ENCODE measurements around the gene SNRNP40. TPM values are rescaled to one million over a fixed set of nuclear protein-coding genes. Genes with fewer than 3 reads are reported as not detected.

The SNRNP40 gene
- total and polyA plus RNA-seq, 2 of the 13 experiments (the other 11 are each of a cell fraction or from before 2014, with no cell fraction given), result 51.0 to 147 TPM

DNA sequence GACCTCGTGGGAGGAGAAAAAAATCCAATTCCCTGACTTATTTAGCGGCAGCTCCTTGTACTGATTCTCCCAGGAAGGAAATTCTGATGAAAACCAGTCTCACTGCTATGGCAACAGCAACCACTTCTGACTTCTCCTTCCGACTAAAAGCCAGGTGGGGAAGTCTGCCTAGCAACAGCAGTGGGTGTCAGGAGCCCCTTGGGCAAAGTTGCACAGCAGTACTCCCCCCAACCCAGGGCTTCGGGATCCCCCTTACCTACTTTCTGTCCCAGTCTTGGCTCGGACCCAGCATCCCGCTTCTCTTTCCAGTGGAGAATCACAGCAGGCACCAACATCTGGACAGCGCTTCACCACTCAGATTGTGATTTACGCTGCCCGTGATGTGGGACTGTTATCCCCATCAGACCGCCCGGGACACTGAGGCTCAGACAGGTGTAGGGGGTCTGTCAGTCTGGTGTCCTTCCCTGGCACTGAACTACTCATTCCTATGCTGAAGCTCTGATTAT, 81.5 kb downstream of the SNRNP40 start:
- no TSS peak for BruUV-seq (replicated peaks)
- no peak overlapping the region for H3K27ac ChIP-seq (ENCODE audit: extremely low read length, insufficient read depth, low read length)
- H4K20me1 ChIP-seq (ENCODE audit: insufficient read depth, low read length), result no peaks in the 10 kb centered on the region
- intact Hi-C loops (cut with micrococcal nuclease; ENCODE audit: unreplicated experiment), result no loop called here
- TF ChIP-seq SIX1 (CRISPR knock-in tag; IDR thresholded peaks at IDR 0.05; ENCODE audit: borderline replicate concordance), result no peak
- TF ChIP-seq, protein P1, sequence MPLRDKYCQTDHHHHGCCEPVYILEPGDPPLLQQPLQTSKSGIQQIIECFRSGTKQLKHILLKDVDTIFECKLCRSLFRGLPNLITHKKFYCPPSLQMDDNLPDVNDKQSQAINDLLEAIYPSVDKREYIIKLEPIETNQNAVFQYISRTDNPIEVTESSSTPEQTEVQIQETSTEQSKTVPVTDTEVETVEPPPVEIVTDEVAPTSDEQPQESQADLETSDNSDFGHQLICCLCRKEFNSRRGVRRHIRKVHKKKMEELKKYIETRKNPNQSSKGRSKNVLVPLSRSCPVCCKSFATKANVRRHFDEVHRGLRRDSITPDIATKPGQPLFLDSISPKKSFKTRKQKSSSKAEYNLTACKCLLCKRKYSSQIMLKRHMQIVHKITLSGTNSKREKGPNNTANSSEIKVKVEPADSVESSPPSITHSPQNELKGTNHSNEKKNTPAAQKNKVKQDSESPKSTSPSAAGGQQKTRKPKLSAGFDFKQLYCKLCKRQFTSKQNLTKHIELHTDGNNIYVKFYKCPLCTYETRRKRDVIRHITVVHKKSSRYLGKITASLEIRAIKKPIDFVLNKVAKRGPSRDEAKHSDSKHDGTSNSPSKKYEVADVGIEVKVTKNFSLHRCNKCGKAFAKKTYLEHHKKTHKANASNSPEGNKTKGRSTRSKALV (CRISPR knock-in tag; IDR thresholded peaks at IDR 0.05), result no peak
- TF ChIP-seq, protein P2, sequence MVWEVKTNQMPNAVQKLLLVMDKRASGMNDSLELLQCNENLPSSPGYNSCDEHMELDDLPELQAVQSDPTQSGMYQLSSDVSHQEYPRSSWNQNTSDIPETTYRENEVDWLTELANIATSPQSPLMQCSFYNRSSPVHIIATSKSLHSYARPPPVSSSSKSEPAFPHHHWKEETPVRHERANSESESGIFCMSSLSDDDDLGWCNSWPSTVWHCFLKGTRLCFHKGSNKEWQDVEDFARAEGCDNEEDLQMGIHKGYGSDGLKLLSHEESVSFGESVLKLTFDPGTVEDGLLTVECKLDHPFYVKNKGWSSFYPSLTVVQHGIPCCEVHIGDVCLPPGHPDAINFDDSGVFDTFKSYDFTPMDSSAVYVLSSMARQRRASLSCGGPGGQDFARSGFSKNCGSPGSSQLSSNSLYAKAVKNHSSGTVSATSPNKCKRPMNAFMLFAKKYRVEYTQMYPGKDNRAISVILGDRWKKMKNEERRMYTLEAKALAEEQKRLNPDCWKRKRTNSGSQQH (CRISPR knock-in tag; IDR thresholded peaks at IDR 0.05; ENCODE audit: low read depth), result no peak
- no peak for TF ChIP-seq ERF (CRISPR knock-in tag; IDR thresholded peaks at IDR 0.05)
- TF ChIP-seq, protein P3, sequence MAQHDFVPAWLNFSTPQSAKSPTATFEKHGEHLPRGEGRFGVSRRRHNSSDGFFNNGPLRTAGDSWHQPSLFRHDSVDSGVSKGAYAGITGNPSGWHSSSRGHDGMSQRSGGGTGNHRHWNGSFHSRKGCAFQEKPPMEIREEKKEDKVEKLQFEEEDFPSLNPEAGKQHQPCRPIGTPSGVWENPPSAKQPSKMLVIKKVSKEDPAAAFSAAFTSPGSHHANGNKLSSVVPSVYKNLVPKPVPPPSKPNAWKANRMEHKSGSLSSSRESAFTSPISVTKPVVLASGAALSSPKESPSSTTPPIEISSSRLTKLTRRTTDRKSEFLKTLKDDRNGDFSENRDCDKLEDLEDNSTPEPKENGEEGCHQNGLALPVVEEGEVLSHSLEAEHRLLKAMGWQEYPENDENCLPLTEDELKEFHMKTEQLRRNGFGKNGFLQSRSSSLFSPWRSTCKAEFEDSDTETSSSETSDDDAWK (CRISPR knock-in tag; IDR thresholded peaks at IDR 0.05), result no peak
- no peak for TF ChIP-seq RERE (CRISPR knock-in tag; IDR thresholded peaks at IDR 0.05; ENCODE audit: low read depth)
- TF ChIP-seq NFRKB (IDR thresholded peaks at IDR 0.05), result no peak
- TF ChIP-seq ZNF264 (CRISPR knock-in tag; IDR thresholded peaks at IDR 0.05), result no peak
- TF ChIP-seq RBM39 (IDR thresholded peaks at IDR 0.05; ENCODE audit: low read depth, low read length, poor library complexity, severe bottlenecking), result no peak
- TF ChIP-seq HMG20B (CRISPR knock-in tag; conservative IDR thresholded peaks at IDR 0.05), result no peak
- TF ChIP-seq RBAK (CRISPR knock-in tag; IDR thresholded peaks at IDR 0.05), result no peak
- no peak for TF ChIP-seq THRA (CRISPR knock-in tag; IDR thresholded peaks at IDR 0.05; ENCODE audit: borderline replicate concordance)
- no peak for TF ChIP-seq TEAD2 (CRISPR knock-in tag; IDR thresholded peaks at IDR 0.05)
- no peak for TF ChIP-seq ZNF841 (CRISPR knock-in tag; IDR thresholded peaks at IDR 0.05; ENCODE audit: borderline replicate concordance)
- 53% methylated on average over 9 of the region's 11 CpGs for WGBS (ENCODE audit: low lambda C conversion rate)
- H3K36me3 ChIP-seq (replicated peaks in 1 of 2; ENCODE audit: control insufficient read depth in 1 of 2, insufficient read depth in 2 of 2, low read length in 2 of 2), result no peaks in the 10 kb centered on the region
- no peak overlapping the region for H3K9ac ChIP-seq (ENCODE audit: insufficient read depth, low read depth, low read length)
- no peak overlapping the region for H3K4me3 ChIP-seq (replicated peaks in 1 of 3; ENCODE audit: insufficient read depth in 1 of 3, low read depth in 2 of 3, low read length in 3 of 3)
- no peak overlapping the region for H3K4me2 ChIP-seq (ENCODE audit: low read depth, low read length)
- peaks cover 0 to 20% of the 10 kb centered on the region in 2 experiments; a peak in 1 of 5 replicates for H3K27me3 ChIP-seq (ENCODE audit: control insufficient read depth in 1 of 2, insufficient read depth in 2 of 2, low read length in 2 of 2)
- no peak for DNase-seq (ENCODE audit: low spot score)
- H3K4me1 ChIP-seq (ENCODE audit: insufficient read depth, low read length), result peaks cover 9% of the 10 kb centered on the region
- no peak overlapping the region for H2AFZ ChIP-seq (ENCODE audit: low read length)
- H3K79me2 ChIP-seq (ENCODE audit: insufficient read depth, low read length), result no peaks in the 10 kb centered on the region
- no peaks in the 10 kb centered on the region for H3K9me3 ChIP-seq (ENCODE audit: low read length)
- in situ Hi-C loops (cut with HindIII; ENCODE audit: extremely low pct_ligation_motif_present, low pct_unique_long_range_greater_than_20kb), result no loop called here
- ChIA-PET CTCF (ENCODE audit: low intra/inter-chr PET ratio, low total read pairs) (no interaction called here), POLR2A (no interaction called here)
- no peak for FAIRE-seq
- ATAC-seq, result no peak

All from HepG2 (cell line).